Stimulated activated CD8-positive, alpha-beta memory T cell treated with anti-CD3 and anti-CD28 coated beads, Interleukin-12 subunit alpha, Interleukin-12 subunit beta, amount 100 ng/mL, for 1 hour (primary cell): ENCODE measurements around the gene EME2.

Source experiments
- DNase-seq: peaks from one replicate; pipeline ENCODE4 v3.0.0-alpha.2; 2020; ENCODE audit warnings: low read depth

The EME2 gene

DNA sequence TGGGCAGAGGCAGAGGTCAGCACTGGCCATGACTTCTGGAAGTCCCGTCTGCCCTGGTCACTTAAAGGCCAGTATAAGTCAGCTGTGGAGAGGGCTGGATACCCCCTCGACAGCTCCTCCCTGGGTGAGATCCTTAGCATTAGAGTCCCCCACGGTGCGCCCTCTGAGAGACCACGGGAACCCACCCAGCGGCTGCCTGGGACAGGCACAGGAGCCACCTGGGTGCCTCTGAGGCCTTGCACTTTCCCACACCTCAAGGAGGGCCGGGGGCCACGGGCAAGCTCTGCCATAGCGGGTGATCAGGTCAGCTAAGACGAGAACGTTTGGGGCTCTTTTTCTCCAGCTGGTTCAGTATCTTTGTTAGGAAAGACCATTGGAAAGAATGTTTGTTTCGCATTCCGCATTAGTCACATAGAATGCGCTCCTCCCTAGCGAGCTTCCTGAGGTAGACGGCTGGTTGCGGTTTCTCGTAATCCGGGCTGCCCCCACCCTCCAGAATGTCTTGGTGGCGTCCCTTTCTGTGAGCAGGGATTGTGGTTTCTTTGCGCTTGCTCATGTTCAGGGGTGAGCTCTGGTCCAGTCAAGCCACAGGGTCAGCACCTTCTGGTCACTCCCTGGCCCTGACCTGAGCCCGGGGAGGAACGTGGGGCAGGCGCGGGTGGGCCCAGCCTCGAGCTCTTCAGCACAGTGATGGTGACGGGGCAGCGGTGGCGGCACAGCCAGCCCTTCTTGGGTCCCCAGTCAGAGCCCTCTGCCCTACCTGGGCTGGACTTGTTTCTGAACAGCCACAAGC is 26.5 kb upstream of the EME2 start:
- DNase-seq = no peak

DNA sequence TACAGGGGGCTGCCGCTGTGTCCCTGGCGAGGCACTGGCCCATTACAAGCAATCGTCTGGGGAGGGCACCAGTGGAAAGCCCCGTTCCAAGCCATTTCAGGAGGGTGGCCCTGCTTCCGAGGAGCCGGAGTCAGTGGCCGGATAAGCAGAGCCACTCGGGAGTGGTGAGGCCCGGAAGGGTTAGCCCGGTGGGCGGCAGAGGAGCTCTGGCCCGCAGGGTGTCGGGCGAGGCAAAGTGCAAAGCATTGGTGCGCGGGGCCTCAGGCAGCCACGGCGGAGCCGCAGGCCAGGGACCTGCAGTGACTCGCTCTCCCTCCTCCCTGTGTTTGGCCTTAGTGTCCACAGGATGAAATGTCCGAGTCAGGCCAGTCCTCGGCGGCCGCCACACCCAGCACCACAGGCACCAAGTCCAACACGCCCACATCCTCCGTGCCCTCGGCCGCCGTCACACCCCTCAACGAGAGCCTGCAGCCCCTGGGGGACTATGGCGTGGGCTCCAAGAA is 25.9 kb upstream of the EME2 start:
- no peak for DNase-seq

DNA sequence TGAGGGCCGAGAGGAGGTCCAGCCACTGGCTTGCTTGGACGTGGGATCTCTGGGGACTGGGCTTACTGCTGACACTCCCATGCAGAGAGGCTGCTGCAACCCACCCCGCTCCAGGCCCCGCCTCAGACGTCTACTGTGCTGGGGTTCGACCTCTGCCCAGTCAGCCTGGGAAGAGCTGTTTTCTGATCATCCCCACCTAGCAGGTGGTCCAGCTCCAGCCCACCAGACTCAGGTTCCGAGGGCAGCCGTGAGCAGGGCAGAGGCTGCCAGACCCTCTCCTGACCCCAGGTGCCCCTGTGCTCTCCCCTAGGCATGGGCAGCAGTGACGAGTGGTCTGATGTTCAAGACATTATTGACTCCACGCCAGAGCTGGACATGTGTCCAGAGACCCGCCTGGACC is 24.7 kb upstream of the EME2 start:
- DNase-seq = no peak

DNA sequence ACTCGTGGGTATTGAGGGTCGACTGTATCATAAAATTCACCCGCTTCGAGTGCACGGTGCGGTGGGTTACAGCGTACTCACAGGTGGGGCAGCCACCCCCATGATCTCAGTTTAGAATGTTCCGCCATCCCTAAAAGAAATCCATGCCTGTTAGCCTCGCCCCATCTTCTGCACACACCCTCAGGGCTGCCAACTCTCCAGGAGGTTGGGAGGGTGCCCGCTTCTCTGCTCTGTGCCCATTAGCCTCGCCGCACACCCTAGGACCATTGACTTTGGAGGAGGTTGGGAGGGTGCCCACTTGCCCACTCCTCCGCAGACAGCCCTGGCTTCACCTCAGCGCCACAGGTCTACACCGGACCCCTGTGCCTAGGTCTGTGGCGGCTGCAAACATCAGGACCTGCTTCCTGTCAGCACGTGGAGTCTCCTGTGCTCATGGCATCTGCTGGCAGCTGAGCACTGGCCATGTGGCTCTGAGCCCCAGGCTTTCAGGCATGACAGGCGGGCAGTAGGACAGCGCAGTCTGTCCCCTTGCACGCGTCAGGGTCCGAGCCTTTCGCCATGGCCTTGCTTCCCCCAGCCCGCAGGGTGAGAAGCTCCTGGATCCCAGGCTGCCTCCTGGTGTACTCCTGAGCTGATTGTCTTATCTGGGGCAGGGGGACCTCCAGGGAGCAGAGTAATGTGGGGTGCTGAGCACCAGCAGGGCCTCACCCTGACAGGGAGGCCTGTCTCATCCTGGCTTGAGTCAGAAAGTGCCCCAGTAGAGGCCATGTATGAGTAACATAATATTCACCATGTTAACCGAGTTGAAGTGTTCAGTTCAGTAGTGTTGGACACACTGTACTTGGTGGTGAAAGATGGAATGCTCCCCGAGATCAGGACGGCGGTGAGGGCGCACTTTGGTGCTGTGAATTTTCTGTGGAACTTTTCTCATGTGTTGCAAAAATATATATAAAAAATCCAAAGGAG is 23.2 kb upstream of the EME2 start:
- no peak for DNase-seq

DNA sequence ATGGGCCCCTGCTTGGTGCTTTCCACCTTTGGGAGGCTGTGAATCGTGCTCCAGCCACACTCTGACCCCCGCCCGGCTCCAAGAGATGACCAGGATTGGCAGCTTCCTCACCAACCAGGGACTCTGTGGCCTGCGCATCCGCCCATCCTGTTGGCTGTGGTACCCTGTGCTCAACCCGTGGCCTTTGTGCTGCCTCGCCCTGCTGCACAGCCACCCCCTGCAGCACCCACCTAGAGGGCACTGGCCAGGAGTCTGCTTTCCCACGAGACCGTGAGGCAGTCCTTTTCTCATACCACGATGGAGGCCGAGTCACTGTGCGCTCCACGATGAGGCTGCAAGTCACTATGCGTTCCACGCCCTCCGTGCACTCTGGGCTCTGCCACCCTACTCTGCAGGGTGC is 20.7 kb upstream of the EME2 start:
- no peak for DNase-seq

DNA sequence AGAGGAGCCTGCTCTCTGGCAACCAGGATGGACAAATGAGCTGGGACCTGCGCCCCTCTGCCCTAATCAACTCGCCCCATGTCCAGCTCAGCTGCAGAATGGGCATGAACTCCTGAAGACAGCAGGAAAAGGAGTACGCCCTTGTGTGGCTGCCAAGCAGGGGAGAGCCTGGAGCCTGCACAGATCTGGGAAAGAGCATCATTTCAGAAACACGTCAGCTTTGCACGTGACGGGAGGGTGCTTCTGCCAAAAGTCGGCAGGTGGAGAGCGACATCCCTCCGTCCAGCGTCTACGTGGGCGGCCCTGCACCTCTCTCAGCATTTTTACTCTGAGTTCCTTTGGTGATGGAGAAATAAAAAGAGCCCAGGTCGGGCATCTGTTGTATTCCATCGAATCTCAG is 19.8 kb upstream of the EME2 start:
- no peak for DNase-seq

DNA sequence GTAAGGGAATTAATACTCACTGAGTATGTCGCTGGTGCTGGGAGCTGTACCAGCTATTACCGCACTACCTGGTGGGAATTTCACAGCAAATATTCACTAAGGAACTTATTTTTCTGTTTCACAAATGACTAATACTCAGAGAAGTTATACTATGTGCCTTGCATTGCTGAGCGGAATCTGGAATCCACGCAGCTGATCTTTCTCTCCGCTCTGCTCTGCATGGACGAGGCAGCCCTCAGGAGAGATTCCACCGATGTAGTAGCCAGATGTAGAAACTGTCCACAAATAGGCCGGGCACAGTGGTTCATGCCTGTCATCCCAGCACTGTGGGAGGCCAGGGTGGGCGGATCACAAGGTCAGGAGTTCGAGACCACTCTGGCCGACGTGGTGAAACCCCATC is 18.4 kb upstream of the EME2 start:
- DNase-seq = no peak

DNA sequence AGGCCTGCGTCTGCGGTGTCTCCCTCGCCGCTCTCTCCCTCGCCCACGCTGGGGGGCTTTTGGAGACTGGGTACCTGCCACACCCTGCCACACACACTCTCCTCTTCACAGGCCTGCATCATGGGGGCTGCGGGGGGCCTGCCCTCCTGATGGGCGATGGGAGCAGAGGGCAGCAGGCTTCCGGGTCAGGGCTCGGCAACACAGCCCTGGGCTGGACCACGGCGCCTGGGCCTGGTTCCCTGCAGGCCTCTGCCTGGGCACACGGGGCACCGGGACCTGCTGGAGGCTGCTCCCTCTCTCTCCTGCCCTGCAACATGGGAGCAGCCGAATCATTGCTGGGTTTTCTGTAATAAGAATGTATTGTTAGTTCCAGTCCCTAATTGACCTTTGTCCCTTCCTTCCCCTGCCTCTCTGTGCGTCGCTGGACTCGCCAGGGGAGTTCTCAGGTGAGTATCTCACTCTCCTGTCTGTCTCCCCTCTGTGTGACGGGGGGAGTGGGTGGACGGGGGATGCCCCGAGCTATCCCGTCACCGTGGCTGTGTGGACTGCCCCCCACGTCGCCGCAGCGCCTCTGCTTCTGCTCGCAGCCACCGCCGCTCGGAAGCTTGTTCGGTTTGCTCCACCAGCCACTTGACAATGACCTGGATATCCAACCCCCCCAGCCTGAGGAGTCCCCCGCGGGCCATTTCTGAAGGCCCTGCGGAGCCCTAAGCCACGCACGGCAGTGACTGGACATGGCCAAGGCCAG is 14.7 kb upstream of the EME2 start:
- DNase-seq = no peak

DNA sequence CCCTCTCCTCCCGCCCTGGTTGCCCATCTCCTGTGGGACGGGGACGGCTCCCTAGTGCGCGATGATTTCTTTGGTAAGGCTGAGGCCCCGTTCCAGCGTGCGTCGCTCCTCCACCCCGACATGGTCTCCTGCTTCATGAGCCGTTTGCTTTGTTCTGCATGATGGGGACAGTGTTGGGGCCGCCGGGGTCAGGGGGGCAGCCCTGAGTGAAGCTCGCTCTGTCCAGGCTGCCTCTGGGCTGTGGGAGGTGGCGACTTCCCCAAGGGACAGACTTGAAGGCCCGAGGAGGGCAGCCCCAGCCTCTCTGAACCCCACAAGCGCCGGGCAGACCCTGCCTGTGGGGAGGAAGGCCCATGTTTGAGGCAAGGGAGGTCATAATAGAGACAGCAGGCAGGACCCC is 13.7 kb upstream of the EME2 start:
- no peak for DNase-seq

DNA sequence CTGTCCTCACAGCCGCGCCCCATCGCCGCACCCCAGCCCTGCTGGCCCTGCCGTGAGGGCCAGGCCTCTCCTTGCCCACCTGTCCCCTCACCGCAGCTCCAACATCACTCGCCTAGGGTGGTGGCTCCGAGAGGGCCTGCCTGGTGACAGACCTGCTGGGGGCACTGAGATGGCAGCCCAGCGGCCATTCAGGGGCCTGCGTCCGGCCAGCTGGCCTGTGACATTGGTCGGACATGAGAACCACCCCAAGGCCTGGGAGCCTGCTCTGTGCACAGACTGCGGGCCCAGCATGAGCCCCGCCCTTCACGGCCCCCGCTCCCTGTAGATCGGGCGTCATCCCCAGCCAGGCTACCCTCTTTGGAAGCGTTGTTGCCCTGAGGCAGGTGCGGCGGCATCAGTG is 13.1 kb upstream of the EME2 start:
- no peak for DNase-seq

DNA sequence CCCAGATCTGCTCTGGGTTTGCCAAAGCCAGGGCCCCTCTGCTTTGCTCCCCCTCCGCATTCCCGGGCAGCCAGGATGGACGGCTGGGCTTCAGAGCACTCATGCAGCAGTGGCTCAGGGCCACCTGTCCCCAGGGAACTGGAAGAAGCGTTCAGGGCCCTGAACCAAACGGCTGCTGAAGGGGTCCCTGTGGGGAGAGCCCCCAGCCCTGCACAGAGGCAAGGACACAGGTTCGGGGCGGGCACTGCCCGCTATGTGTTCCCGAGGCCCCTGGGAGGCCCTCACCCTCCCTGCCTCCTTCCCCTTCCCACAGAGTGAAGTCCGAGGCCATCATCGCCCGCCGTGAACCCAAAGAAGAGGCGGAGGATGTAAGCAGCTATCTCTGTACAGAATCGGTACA is 11.7 kb upstream of the EME2 start:
- DNase-seq = no peak

DNA sequence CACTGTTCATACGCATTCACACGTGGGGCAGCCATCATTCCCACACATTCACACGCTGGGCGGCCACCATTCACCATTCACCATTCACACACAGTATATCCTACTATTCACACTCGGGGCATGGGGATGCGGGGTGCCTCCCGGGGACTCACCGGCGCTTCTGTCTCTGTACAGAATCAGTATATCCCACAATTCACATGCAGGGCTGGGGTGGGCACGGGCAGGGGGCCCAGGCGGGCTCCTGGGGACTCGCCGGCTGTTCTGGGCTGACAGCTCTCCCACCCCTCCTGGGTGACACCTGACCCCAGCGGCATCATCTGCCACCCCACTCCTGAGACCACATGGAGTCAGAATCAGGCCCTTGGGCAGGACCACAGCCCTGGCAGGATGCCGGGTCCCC is 10.9 kb upstream of the EME2 start:
- DNase-seq = no peak

DNA sequence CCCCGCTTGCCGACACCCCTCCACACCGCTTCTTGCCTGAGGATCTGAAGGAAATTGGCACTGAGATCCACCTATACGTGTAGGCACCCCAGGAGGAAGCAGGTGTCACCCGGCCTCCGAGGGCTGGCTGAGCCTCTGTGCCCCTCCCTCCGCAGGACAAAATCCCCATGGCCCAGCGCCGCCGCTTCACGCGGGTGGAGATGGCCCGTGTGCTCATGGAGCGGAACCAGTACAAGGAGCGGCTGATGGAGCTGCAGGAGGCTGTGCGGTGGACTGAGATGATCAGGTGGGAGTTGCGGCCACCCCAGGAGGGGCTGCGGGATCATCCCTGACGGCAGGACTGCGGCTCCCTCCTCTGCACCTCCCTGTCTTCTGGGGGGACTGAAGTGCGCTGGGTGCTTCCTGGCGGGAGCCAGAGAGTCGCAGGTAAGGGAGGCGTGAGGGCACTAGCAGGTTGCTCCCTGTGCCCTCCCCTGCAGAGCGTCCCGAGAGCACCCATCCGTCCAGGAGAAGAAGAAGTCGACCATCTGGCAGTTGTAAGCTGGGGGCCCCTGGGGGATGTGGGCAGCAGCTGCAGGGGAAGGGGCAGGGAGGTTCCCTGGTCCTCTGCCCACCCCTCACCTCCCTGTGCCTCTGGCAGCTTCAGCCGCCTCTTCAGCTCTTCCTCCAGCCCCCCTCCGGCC is 10.3 kb upstream of the EME2 start:
- DNase-seq = no peak

DNA sequence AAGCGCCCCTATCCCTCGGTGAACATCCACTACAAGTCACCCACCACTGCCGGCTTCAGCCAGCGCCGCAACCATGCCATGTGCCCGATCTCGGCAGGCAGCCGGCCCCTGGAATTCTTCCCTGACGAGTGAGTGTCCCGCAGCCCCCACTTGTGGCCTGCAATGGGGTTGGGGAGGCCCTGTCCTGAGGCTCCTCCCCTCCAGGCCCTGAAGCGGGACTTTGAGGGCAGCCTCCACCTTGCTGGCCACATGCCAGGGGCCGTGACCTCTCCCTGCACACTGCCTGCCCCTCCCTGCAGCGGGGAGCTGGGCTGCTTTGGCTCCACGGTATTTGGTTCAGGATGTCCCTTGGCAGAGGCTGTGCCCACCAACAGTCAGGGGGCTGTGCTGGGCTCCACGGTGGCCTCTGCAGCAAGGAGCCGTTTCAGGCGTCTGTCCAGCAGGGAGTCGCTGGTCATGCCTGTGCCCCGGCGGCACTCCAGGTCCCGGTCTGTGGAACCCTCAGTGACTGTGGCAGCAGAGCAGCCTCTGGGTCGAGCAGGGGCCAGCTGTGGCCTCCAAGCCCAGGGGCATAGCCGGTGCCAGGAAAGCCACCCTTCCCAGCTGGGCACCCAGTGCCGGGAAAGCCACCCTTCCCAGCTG is 9.6 kb upstream of the EME2 start:
- DNase-seq = no peak

DNA sequence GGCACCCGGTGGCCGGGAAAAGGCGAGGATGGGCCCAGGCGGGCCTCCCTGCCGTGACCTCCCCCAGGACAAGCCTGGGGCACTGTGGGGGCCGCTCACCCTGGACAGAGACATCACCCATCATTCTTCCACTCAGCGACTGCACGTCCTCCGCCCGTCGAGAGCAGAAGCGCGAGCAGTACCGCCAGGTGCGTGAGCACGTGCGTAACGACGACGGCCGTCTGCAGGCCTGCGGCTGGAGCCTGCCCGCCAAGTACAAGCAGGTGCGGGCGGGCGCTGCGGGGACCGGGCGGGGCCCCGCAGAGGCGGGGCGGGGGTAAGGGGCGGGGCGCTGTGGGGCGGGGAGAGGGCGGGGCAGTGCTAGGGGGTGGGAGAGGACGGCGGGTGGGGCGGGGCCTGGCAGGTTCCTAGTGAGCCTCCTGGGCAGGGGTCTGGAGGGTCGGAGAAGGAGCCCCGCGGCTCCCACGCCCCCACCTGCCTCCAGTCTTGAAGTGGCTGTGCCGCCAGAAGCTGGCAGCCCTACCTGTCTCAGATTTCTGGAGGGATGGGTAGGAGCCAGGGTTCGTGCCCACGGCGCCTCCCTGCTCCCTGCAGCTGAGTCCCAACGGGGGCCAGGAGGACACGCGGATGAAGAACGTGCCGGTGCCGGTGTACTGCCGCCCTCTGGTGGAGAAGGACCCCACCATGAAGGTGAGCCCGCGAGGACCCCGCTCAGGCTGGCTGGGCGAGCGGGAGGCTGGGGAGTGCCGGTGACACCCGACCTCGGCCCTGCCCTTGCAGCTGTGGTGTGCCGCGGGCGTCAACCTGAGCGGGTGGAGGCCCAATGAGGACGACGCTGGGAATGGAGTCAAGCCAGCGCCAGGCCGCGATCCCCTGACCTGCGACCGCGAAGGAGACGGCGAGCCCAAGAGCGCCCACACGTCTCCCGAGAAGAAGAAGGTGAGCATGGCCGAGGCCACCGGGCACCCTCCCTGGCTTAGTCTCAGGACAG is 8.8 kb upstream of the EME2 start:
- DNase-seq = no peak

DNA sequence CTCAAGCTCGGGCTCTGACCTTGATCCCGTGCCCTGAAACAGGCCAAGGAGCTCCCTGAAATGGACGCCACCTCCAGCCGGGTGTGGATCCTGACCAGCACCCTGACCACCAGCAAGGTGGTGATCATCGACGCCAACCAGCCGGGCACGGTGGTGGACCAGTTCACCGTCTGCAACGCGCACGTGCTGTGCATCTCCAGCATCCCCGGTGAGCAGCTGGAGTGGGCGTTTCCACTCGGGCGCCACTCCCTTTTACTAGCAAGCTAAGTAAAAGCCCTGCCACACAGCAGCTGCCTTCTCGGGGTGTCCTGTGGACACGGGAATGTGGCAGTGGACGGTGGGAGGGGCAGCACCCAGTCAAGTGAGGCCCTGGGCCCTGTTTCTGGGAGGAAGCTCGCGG is 7.6 kb upstream of the EME2 start:
- DNase-seq = no peak

DNA sequence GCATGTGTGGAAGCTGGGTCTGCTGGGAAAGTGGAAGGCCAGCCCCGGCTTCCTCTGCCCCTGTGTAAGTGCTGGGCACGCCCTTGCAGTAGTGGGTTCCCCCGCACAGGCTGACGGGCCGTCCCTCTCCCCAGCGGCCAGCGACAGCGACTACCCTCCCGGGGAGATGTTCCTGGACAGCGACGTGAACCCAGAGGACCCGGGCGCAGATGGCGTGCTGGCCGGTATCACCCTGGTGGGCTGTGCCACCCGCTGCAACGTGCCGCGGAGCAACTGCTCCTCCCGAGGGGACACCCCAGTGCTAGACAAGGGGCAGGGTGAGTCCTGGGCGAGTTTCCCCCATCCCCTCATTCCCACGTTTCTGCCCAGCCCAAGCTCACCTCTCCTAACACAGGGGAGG is 6.8 kb upstream of the EME2 start:
- DNase-seq = no peak

DNA sequence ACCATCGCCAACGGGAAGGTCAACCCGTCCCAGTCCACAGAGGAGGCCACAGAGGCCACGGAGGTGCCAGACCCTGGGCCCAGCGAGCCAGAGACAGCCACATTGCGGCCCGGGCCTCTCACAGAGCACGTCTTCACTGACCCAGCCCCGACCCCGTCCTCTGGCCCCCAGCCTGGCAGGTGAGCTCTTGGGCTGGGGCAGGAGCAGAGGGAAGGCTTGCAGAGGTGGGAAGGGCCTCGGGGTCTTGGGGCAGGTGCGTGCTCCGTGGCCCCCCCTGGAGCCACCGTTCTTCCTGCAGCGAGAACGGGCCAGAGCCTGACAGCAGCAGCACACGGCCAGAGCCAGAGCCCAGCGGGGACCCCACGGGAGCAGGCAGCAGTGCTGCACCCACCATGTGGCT is 6.4 kb upstream of the EME2 start:
- DNase-seq = no peak

DNA sequence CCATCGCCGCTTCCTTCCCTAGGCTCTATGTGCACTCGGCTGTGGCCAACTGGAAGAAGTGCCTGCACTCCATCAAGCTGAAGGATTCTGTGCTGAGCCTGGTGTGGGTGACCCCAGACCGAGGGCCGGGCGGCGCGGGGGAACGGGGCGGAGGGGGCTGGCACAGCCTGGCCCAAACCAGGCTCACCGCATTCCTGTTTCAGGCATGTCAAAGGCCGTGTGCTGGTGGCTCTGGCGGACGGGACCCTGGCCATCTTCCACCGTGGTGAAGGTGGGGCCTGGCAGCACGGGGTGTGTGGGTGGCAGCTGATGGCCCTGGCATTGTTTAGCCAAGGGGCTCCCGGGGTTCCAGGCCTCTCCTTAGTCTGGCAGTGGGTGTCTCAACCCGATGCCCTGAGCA is 5.9 kb upstream of the EME2 start:
- DNase-seq = no peak
